ENCODE results near the gene GOLGA6B.
"Not testable (repeated sequence)": the region's sequence is repeated elsewhere in the genome, so short reads cannot be mapped to it uniquely, and the experiment has no call there.

DNA sequence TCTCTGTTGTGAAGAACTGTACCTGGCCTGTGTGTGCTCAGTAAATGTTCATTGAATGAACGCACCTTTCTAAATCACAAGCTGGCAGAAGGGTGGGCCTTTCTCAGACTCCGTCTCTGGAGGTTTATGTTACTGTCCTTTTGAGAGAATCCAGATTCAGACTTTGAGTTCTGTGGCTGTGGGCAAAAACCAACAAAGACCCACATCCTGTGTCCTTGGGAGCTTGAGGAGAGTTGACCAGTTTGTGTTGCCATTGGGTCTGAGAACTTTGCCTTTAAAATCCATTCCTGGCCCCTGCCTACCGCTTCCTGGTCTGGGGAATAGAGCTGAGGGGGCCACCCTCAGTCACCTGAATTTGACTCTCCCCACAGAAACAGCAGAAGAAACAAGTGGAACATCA lies 46.4 kb upstream of the GOLGA6B start:
- TF ChIP-seq FOXP2 (optimal IDR thresholded peaks at IDR 0.05; ENCODE audit: control extremely low read depth, extremely low read length, insufficient read depth); POLR2AphosphoS5 (IDR thresholded peaks at IDR 0.05; ENCODE audit: borderline replicate concordance, low read depth, low read length): not testable (repeated sequence)
